Measurements from ENCODE around the gene KBTBD2. TPM values are rescaled to one million over a fixed set of nuclear protein-coding genes. Genes with fewer than 3 reads are reported as not detected.

The KBTBD2 gene
- total and polyA plus RNA-seq, 3 donors from 2014 or later = 45.0 to 48.1 (median 45.8) TPM

GRCh38 chr7:32896564-32897347 is 5.2 kb upstream of the KBTBD2 start:
- Histone ChIP-seq H3K36me3 (ENCODE audit: low read depth, missing control alignments) (no peaks in the 10 kb centered on the region), H3K4me3 (no peak overlapping the region), H3K27me3 (no peaks in the 10 kb centered on the region), H3K4me1 (peaks cover 9% of the 10 kb centered on the region), H3K9me3 (no peaks in the 10 kb centered on the region), H3K27ac (no peak overlapping the region)
- DNase-seq = no peak
- WGBS, 2 donors = 91 to 94% methylated on average over 6 of the region's 6 CpGs
- no peak for TF ChIP-seq CTCF (IDR thresholded peaks at IDR 0.05)
- intact Hi-C loops (cut with DNase I; ENCODE audit: low total_unique reads) = loop anchor here (10.0 kb wide), 1 partner anchor 48 kb away; no protein-coding TSS in a partner anchor

GRCh38 chr7:32894171-32894570 is 2.6 kb upstream of the KBTBD2 start:
- Histone ChIP-seq H3K27me3 (no peaks in the 10 kb centered on the region), H3K27ac (no peak overlapping the region), H3K4me3 (no peak overlapping the region), H3K9me3 (no peaks in the 10 kb centered on the region), H3K36me3 (ENCODE audit: low read depth, missing control alignments) (no peaks in the 10 kb centered on the region), H3K4me1 (peaks cover 13% of the 10 kb centered on the region)
- DNase-seq = no peak
- no peak for TF ChIP-seq POLR2A (IDR thresholded peaks at IDR 0.05)
- no peak for TF ChIP-seq CTCF (IDR thresholded peaks at IDR 0.05)
- WGBS, 2 donors = 41 to 61% methylated on average over 4 of the region's 4 CpGs
- intact Hi-C loops (cut with DNase I; ENCODE audit: low total_unique reads) = loop anchor here (10.0 kb wide), 1 partner anchor 51 kb away; no protein-coding TSS in a partner anchor

- intact Hi-C loops (cut with DNase I; ENCODE audit: low total_unique reads) = loop anchor here (10.0 kb wide), 1 partner anchor 51 kb away; no protein-coding TSS in a partner anchor
- no peak for DNase-seq
- no peaks in the 10 kb centered on the region for H3K9me3 ChIP-seq
- no peak overlapping the region for H3K4me3 ChIP-seq
- peaks cover 18% of the 10 kb centered on the region for H3K4me1 ChIP-seq
- no peak overlapping the region for H3K27ac ChIP-seq
- WGBS, 2 donors = 66 to 81% methylated on average over 3 of the region's 3 CpGs
- no peaks in the 10 kb centered on the region for H3K36me3 ChIP-seq (ENCODE audit: low read depth, missing control alignments)
- TF ChIP-seq POLR2A (IDR thresholded peaks at IDR 0.05) (no peak), CTCF (IDR thresholded peaks at IDR 0.05) (no peak)
- H3K27me3 ChIP-seq = no peaks in the 10 kb centered on the region
These were observed 2.2 kb upstream of the KBTBD2 start for GRCh38 chr7:32893722-32894121.

- Histone ChIP-seq H3K36me3 (ENCODE audit: low read depth, missing control alignments) (no peaks in the 10 kb centered on the region), H3K4me1 (peaks cover 23% of the 10 kb centered on the region), H3K27me3 (no peaks in the 10 kb centered on the region), H3K27ac (peak overlapping the region; percentile 77 to 99), H3K4me3 (no peak overlapping the region), H3K9me3 (no peaks in the 10 kb centered on the region)
- intact Hi-C loops (cut with DNase I; ENCODE audit: low total_unique reads) = loop anchor here (10.0 kb wide), 1 partner anchor 52 kb away; no protein-coding TSS in a partner anchor
- no peak for TF ChIP-seq POLR2A (IDR thresholded peaks at IDR 0.05)
- TF ChIP-seq CTCF (IDR thresholded peaks at IDR 0.05) = no peak
- WGBS, 2 donors = 41% methylated on average over 4 of the region's 4 CpGs
- no peak for DNase-seq
These were observed 1.6 kb upstream of the KBTBD2 start for GRCh38 chr7:32893207-32893524.

All from testis (tissue), 3 donors.